HuH-7 (cell line): ENCODE data around the gene ASS1.

Source experiments
- DNase-seq: peaks from one replicate; pipeline ENCODE4 v3.0.0; 2011; ENCODE audit warnings: low spot score

ASS1 gene

DNA sequence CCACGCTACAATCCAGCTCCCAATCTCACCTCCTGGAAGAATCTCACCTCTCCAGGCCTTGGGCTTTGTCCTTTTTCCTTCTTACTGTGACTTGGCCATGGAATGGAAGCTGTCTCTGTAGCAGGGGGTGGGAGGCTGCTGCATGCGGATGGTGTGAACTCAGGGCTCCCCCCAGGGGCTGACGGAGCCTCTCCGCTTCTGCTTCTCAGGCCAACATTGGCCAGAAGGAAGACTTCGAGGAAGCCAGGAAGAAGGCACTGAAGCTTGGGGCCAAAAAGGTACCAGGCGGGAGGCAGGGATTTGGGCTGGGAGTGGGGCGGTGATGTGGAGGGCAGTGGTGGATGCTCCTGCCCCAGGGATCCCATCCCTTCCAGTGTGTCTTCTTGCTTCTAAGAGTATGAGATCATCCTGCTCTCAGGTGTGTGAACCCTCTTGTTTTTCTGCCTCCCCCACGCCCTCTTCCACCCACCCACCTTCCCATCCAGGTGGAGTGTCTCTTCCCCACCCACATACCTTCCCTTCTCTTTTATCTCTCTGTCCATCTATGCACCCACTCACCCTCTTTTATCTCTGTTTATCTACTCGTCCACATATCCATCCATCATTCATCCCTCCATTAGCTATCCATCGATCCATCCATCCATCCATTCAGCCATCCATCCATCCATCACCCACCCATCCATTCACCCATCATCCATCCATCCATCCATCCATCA, 9.5 kb downstream of the ASS1 start:
- no peak for DNase-seq

DNA sequence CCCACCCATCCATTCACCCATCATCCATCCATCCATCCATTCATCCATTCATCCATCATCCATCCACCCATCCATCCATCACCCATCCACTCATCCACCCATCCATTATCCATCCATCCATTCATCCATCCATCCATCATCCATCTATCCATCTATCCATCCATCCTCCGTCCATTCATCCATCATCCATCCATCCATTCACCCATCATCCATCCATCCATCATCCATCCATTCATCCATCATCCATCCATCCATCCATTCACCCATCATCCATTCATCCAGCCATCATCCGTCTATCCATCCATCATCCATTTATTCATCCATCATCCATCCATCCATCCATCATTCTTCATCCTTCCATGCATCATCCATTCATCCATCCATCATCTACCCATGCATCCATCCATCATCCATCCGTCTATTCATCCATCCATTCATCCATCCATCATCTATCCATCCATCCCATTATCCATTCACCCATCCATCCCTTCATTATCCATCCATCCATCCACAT, 10.1 kb downstream of the ASS1 start:
- DNase-seq = no peak

DNA sequence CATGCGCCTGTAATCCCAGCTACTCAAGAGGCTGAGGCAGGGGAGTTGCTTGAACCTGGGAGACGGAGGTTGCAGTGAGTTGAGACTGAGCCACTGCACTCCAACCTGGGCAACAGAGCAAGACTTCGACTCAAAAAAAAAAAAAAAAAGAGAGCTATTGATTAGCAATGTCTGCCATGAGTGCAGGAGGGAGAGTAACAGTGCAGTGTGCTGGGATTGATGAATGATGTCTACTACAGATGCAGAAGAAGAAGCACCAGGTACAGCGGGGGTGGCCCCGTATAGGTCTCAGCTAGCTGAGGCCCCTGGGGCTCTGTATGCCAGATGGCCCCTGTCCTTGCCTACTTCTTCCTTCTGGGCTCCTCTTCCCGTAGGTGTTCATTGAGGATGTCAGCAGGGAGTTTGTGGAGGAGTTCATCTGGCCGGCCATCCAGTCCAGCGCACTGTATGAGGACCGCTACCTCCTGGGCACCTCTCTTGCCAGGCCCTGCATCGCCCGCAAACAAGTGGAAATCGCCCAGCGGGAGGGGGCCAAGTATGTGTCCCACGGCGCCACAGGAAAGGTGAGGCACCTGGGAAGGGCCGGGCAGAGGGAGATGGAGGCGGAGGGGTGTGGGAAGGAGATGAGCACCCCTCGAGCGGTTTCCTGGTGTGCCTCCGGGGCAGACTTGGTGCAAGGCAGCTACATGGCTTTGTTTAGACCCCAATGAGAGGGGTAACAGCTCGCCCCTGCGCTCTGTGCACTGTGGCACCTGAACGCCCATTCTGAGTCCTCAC, 13.5 kb downstream of the ASS1 start:
- no peak for DNase-seq

DNA sequence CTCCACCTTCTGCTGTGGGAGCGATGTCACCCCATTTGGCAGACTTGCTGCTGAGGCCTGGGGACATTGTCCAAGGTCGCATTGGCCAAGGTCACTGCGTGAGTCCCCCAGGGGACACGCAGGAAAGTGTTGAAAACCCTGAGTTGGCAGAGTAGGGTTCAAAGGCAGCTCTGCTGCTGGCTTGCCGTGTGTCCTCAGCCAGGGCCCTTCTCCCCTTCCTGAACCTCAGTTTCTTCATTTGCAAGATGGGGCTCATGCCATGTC, 14.0 kb downstream of the ASS1 start:
- no peak for DNase-seq

DNA sequence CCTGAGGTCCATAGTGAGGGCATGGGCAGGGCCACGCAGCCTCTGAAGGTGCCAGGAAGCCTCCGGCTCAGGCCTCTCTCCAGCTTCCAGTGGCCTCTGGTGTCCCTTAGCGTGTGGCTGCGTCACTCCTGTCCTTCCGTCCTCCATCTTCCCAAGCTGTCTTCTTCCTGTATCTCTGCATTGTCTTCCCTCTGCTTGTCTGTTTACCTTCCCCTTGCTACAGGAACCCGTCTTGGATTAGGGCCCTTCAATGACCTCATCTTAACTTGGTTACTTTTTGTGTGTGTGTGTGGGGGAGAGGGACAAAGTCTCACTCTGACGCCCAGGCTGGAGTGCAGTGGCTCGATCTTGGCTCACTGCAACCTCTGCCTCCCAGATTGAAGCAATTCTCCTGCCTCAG, 14.4 kb downstream of the ASS1 start:
- DNase-seq = no peak

DNA sequence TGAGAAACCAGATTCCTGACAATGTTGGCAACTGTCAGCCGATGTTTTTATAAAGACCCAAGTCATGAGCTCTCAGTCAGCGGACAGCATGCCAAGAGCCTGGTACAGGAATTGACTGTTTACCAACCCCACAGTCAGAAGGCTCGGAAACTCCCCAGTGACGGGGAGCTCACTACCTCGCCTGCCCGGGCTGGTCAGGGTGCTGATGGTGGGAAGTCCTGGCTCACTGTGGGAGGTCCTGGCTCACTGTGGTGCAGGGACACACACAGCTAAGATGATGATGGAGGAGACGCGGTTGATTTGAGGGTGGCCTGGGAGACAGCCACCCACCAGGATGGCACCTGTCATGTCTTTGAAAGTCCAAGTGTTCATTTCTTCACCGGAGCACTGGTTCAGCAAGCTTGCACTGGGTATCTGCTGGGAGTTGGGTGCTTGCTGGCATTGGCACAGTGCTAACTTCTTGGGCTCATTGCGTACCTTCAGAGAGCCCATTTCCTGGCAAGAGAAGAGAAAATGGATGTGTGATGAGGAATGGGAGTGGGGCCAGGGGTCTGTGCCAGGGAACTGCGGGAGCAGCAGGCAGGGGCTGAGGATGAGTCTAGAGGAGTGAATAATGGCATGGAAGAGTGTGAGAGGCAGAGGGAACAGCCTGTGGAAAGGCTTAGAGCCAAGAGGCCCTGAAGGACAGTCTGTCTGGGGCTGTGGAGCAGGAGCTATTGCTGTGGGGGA, 15.3 kb downstream of the ASS1 start:
- DNase-seq = no peak

DNA sequence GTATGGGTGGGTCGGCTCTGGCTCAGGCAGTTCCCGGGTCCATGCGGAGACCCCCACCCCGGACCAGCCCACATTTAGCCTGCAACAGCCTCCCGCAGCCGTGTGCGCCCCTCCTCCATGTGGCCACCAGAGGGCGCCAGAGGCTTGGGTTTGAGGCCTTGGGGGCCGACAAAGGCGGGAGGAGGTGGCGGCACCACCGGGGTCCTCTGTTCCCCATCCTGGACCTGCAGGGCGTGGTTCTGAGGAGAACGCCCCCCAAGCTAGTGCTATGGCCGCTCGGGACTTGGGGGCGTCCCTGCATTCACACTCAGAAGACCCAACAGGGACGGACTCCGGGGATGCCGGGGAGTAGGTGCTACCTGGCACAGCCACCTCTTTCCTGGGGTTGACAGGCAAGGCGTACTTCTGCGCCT, 16.5 kb downstream of the ASS1 start:
- DNase-seq = peak; percentile 74

DNA sequence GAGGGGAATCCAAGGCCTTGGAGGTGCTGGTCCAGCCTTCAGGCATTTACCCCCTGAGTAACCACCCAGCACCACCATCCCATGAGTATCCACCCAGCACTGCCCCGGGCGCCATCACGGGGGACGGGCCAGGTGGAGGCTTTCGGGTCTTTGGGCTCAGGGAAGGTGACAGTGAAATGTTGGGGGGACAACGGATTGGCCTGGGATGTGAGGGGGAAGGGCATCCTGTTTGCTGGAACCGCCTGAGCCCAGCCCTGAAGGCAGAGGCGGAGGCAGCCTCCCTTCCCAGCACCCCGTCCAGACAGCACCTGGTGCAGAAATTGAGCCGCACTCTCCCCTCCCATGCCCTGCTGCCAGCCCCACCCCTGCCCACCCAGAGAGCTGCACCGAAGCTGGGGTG, 17.0 kb downstream of the ASS1 start:
- no peak for DNase-seq

DNA sequence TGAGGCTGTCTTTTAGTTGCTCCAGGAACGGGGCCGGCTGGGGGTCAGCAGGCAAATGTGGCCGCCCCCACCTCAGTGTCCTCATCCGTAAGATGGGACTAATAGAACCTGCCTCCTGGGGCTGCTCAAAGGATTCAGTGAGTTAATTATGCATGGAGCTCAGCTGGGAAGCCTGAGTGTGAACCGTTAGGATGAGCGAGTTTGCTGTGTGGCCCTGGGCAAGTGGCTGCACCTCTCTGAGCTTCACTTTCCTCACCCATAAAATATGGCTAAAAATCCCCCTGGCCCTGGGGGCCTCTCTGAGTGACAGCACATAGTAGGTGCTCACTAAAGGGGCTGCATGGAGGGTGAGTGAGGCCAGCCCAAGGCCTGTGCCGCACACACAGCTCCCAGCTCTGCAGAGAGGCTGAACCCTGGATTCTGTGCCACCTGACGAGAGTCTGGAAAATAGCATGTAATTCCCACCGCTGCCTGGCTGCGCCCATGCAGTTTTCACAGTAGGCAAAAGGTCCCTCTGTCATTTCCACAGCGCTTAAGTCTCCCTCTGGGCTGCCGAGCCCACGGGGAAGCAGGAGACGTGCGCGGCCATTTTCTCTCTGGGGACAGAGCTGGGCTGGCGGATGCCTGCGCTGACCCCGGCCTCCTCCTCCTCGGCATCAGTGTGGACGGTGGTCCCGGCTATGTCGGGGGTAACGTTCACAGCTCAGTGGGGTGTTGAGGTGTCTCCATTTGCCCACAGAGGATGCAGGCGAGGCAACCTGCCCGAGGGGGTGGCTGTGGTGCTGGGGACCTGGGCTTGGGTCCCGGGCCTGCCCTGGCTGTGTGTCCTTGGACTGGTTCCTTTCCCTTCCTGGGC, 18.2 kb downstream of the ASS1 start:
- no peak for DNase-seq

DNA sequence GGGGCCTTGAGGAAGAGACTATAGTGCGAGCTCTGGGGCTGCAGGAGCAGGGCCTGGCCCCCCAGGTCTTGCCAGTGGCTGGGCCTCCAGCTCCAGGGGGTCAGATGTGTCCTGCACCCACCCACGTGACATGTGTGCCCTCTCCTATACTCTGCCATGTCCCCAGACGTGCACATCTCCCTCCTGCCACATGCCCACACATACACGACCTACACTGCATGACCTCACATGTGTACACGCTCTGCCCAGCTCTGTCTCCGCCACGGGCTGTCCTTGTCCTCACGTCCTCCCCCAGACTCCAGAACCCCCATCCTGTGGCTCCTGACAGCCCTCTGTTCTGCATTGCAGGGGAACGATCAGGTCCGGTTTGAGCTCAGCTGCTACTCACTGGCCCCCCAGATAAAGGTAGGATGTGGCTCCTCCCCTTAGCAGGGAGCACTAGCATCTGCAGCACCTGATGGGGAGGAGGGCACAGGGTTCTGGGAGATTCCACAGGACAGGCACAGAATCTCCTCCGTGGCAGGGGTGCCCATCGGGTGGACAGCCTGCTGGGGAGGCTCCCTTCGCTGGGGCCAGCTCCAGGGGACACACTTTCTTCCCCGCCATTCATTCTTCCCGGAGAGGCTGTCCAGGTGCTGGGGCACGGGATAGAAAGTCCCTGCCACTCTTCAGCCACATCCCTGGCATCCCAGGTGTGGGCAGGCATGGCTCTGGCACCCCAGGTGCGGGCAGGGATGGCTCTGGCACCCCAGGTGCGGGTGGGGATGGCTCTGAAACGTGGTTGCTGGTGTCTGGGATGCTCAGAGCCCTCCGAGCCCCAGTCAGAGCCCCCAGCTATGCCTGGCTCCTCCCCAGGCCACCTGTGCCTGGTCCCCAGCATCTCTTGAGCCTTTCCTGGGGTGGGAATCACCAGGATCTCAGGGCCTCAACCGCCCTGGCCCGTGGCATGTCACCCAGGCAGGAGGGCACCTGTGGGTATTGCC, 19.3 kb downstream of the ASS1 start:
- DNase-seq = no peak

DNA sequence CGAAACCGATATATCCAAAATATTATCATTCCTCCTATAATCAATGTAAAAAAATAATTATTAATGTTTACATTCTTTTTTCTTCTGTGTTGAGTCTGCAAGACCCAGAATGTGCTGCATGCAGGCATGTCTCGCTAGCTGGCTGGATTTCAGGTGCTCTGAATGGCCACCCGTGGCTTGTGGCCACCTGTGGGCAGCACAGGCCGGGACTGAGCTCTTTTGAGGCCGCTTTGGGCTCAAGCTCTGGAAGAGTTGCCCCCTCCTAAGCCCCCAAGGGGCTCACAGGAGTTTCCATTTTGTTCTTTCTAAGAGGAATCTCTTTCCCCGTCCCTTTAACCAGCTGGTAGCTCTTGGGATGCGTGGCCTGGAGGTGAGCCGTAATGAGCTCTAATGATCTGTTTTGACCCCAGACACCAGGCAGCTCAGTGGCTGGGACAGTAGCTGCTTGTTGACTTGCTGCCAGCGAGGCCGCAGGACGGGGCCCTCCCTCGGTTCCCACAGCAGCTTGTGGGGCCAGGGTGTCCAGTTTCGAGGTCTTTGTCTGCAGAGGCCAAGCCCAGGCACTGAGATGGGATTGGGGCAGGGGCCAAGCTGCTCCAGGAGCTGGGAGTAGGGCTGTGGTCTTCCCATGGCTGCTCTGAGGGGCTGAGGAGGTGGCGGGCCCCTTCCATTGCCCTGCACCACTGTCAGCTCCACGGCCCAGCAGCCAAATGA, 20.8 kb downstream of the ASS1 start:
- no peak for DNase-seq

DNA sequence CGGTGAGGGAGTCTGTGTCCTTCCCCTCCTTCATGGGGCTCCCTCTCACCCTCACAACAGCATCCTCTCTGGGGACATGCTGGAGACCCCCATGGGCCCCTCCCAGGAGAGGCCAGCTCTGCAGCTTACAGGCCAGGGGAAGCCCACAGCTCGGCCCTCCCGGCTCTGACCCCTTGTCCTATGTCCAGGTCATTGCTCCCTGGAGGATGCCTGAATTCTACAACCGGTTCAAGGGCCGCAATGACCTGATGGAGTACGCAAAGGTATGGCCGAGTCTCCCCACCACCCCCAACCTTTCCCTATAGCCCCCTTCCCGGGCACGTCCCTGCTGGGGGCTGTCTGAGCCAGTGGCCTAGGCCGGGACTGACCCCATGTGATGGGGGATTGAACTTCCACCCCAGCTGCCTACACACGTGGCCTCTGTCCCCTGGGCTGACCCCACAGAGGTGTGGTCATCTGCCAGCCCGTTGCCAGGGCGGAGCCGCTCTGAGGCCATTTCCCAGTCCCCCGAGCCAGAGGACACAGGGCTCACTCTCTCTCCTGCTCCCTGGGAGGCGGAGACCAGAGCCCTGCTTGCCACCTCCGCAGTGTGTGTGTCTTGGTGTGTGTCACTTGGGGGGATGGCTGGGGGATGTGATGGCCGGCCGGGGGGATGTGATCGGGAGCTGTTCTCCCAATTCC, 21.9 kb downstream of the ASS1 start:
- DNase-seq = no peak

DNA sequence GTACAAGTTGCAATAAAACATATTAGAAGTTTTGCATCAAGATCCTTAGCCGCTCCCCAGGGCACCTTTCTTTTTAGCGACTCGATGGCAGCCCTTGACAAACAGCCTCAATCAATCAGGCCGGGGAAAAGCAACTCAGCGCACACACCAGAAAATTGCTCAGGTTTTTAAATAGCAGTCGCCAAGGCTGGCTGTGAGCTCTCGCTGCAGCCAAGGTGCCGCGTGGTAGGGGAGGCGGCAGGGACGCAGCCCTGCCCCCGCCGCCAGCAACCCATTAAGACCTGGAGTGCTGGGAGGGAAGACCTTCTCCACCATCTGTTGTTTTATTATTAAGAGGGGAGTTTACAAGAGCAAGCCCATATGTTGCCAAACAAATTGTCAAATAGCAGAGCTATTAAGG, 22.6 kb downstream of the ASS1 start:
- DNase-seq = no peak

DNA sequence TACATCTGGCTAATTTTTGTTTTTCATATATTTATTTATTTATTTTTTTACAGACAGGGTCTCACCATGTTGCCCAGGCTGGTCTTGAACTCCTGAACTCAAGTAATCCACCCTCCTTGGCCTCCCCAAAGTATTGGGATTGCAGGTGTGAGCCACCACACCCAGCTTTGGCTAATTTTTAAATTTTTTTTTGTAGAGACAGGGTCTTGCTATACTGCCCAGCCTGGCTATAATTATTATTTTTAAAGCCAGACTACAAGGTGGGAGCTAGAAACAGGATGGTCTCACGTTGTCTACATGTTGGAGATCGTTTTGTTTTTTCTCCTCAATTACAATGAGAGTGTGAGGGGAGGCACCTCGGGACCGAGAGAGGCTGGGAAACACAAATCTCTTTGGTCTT, 23.8 kb downstream of the ASS1 start:
- DNase-seq = no peak

DNA sequence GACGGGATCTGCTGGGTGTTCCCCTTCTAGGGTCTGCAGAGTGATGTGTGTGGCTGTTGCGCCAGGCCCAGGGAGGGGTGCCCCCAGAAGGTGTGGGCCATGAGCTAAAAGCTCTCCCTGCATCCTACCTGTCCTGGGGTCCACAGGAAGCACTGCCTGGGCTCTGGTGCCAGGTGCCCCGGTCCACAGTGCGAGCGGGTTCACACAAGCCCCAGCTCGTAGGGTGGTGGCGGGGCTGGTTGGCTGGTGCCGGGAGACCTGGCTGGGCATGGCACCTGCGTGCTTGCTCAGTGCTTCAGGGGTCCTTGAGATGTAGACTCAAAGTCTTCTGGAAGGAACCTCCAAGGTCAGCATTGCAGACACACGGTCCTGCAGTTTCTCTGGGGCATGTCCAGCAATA, 25.5 kb downstream of the ASS1 start:
- no peak for DNase-seq

DNA sequence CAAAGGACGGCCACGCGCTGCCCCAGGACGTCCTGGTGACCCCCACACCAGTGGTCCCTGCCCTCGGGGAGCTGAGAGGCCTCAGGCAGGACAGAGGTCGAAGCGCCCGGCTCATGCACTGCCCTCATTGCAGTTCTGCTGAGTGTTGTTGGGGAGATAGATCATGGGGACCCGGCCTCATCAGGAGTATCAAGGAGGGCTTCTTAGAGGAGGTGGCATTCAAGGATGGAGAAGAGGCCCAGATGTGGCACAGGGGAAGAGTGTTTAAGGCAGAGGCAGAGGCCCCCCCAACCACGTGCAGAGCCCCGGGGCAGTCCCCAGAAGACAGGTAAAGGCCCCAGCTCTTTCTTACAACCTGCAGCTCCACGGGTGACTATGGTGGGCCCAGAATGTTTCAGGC, 26.2 kb downstream of the ASS1 start:
- DNase-seq = no peak

DNA sequence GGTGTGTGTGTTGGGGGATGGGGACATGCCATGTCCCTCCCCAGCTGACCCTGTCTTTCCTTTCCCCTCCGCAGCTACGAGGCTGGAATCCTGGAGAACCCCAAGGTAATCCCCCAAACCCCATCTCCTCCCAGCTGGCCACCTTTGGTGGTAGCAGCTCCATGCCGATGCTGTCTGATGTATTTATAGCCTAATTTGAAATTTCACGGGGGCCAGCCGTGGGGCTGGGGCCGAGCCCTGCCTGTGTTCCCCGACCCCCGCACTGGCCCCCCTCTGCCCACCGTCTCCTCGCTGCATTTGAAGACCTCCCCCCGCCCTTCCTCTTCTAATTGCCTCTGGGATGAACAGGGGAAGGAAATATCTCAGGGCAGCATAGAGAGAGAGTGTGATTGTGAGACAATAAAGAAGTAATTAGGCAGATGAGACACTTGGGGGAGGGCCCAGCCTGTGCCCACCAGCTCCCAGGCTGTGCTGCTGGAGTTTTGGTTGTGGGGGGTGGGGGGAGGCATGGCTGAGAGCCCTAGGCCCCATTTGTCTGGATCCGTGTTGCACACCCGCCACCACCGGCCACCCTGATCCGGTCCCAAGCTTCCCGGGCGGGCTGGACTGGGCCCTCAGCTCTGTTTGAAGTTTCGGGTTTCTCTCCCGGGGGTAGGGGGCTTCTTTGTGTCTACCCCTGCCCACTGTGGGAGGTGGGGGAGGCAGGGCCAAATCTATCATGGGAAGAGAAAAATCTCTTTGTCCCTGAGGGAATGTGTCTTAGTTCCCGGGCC, 26.8 kb downstream of the ASS1 start:
- no peak for DNase-seq

DNA sequence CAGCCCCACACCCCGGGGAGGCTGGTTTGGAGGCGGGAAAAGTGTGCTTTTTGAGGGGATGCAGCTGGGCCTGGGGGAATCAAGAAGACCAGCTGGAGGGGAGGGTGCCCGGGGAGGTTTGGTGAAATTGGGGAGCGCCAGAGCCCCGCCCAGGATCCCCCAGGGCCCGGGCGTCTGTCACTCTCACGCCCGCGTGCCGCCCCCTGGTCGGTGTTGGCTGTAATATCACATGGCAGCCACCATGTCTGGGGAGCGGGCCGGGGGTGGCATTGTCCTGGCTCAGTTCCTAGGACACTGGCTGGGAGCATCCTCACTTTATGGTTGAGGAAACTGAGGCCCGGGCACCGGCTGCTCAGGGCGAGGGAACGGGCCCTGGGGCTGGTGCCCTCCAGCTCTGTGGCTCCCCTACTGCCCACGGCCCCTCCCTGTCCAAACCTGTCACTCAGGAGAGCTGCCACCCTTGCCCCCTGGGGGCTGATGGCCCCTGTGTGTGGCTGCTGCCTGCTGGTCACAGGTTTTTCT, 27.5 kb downstream of the ASS1 start:
- DNase-seq = no peak

DNA sequence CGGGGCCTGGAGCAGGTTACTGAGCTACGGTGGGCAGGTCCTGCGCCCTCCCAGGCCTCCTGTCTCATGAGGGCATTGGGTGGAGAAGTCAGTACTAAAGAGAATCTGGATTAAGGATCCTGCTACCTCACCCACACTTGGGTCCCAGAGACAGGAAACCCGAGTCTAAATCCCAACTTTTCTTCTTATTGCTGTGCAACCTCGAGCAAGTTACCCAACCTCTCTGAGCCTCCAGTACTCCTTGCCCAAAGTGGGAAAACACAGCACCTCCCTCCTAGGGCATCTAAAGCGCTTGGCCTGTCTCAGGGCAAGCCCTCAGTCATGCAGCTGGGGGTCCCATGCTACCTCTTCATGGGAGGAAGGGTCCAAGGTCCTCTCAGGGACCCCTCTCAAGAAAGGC, 28.2 kb downstream of the ASS1 start:
- no peak for DNase-seq
